Right lung (tissue), 10 donors: ENCODE data around the gene CST4. TPM values are rescaled to one million over a fixed set of nuclear protein-coding genes. Genes with fewer than 3 reads are reported as not detected.
A peak's percentile ranks its signal among the peaks of the same experiment; 100 is the strongest.
"Not testable (repeated sequence)": the region's sequence is repeated elsewhere in the genome, so short reads cannot be mapped to it uniquely, and the experiment has no call there.

Experiments used
- DNase-seq, 2 donors: peaks; one replicate each; pipeline ENCODE4 v3.0.0-alpha.2; 2013
- long read RNA-seq, 8 donors: transcript quantifications; one replicate each; lab custom pipeline, GENCODE V29; 2026
- polyA plus RNA-seq, 5 donors: library from polyadenylated mRNA; unstranded; fragments of 120-200 nt; gene quantifications; one replicate each; pipeline versions ENCODE4 v1.2.1 to v1.2.3, GENCODE V29; 2013; ENCODE audit warnings: inconsistent platforms in 1 of 5, low replicate concordance in 1 of 5; ENCODE audit not compliant: insufficient read length in 5 of 5, insufficient read depth in 1 of 5

Gene CST4, protein sequence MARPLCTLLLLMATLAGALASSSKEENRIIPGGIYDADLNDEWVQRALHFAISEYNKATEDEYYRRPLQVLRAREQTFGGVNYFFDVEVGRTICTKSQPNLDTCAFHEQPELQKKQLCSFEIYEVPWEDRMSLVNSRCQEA
- polyA plus RNA-seq: not detected
- long read RNA-seq, donor 1: 0 reads
- long read RNA-seq, donor 2: 0 reads
- long read RNA-seq, donor 3: 0 reads
- long read RNA-seq, donor 4: 0 reads
- long read RNA-seq, donor 5: 0 reads
- long read RNA-seq, donor 6: 0 reads
- long read RNA-seq, donor 7: 0 reads
- long read RNA-seq, donor 8: 0 reads

GRCh38 chr20:23688684-23689398, at the start of gene CST4:
CST4 (minus strand) TSS chr20:23689038; CDS start chr20:23688969, 69 bp downstream.
- not testable (repeated sequence) for DNase-seq

DNA sequence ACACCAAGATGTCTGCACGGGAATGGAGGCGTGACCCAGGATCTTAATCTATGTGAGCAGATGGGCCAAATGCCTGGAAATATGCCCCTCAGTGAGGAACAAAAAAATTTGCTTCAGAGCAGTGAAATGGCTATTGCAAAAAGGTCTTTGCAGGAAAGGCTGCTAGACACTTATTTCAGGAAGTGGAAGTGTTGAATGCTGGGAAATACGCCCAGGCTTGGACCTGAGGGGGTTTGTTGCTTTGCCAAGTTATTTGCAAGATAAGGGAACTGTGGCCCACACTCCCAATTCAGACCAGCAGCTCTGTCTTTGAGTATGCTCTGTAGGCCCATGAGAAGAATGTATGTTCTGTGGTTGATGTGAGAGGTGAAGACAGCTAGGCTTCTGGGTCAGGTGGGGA, 46.6 kb upstream of the CST4 start:
- DNase-seq: not testable (repeated sequence)

DNA sequence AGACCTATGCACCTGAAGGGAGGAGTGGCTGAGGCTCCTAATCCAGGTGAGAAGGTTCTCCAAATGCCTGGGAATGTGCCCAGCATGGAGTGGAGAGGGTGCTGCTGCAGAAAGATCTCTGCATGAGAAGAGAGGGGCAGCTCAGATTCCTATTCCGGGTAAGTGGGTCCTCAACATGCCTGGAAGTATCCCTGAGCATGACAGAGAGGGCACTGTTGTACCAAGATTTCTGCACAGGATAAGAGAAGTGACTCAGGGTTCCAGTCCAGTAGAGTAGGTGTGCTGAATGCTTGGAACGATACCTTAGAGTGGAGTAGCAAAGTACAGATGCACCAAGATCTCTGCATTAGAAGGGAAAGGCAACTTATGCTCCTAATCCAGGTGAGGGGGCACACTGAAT, 46.1 kb upstream of the CST4 start:
- DNase-seq: not testable (repeated sequence)

DNA sequence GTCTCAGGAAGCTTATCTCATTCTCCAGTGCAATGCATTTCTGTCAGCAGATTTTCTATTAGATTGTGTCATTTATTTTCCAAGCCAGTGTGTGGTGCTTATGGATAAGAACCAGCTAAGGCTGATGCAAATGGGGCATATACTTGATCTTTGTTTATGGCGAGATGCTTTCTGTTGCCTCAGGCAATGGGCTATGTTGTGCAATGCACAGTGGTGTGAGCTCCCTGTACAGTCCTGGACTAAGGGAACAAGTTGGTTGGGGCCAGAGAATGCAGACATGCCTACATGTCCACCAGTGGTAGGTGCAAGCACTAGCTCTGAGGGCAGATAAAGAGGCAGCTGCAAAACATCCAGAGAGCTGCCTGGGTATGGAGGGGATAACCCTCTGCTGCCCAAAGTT, 45.6 kb upstream of the CST4 start:
- not testable (repeated sequence) for DNase-seq

- no peak for DNase-seq
Observed at GRCh38 chr20:23727016-23727415, 38.2 kb upstream of the CST4 start.

DNA sequence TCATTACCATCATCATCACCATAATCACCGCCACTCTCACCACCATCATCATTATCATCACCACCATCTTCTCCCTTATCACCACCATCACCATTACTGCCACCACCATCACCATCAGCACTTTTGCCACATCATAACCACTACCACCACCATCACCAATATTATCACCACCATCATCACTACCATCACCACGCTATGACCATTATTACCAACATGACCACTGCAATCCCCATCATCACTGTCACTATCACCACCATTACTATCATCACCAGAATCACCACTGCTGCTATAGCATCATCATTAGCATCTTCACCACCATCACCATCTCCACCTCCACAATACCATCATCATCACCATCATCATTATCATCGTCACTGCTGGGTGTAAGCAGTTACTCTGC, 36.3 kb upstream of the CST4 start:
- DNase-seq: no peak

- DNase-seq: peak in 1 of 2 donors; percentile 1
Observed at GRCh38 chr20:23723659-23724307, 34.9 kb upstream of the CST4 start.

GRCh38 chr20:23722851-23723250, 34.0 kb upstream of the CST4 start:
- DNase-seq: not testable (repeated sequence)

- no peak for DNase-seq
Observed at GRCh38 chr20:23721962-23722361, 33.1 kb upstream of the CST4 start.

GRCh38 chr20:23719351-23719750, 30.5 kb upstream of the CST4 start:
- not testable (repeated sequence) for DNase-seq

GRCh38 chr20:23711778-23712177, 22.9 kb upstream of the CST4 start:
- DNase-seq: not testable (repeated sequence)

DNA sequence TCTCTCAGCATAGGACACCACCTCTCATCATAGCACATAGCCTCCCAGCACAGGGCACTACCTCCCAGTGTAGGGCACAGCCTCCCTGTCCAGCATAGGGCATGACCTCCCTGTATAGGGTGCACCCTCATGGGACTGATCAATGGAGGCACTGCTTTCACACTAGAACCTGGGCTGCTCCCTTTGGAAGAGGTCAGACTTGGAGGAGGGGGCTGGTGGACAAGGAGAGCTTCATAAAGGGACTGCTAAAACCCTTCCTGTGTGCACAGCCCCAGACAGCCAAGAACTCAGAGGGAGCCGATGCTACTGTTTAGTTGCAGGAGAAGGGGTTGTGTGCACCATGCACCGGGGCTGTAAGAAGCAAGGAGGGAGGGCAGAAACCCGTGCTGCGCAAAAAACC, 21.9 kb upstream of the CST4 start:
- no peak for DNase-seq

- DNase-seq: no peak
Observed at GRCh38 chr20:23705895-23706294, 17.1 kb upstream of the CST4 start.

DNA sequence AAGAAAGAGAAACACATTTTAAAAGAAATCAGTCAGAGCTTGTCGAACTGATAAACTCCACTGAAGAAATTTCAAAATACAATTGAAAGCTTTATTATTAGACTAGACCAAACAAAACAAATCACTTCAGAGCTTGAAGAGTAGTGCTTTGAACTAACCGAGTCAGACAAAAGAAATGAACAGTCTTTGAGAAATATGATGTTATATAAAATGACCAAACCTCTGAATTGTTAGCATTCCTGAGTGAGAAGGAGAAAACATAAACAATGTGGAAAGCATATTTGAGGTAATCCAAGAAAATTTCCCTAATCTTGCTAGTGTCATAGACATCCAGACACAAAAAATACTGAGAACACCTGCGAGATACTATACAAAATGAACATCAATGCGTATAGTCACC, 13.2 kb upstream of the CST4 start:
- DNase-seq: no peak

DNA sequence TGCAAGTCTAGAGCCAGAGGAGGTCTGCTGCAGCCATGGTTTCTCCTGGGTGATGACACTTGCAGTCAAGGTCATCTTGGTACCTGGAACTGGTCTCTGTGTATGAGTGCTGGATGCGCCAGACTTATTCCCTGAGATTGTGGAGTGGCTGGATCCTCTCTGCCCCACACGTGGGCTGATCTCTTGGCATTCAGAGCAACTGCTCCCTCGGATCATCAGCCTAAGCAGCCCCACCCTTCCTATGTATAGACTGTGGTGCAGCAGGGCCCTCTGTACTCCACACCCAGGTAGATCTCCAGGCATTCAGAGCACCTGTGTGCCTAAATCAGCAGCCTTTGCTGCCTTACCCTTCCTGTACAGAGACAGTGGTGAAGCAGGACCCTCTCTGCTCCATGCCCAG, 12.1 kb upstream of the CST4 start:
- DNase-seq: no peak

DNA sequence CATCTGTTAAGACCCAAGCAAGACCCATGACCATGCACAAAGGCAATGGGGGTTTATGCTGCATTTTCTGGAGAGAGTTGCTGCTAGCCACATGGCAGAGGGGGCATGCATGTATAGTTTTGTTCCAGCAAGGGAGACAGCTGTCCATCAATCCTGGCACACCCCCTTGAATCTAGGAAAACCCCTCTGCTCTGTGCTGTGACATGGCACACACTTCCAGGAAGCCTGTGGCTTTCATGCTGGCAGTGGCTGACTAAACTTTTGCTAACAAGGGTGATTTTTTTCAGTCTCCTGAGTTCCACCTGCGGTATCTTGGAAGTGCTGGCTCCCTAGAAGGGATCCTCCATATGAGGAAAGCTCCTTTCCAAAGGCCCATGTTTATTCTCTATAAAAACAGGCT, 9.1 kb upstream of the CST4 start:
- no peak for DNase-seq

DNA sequence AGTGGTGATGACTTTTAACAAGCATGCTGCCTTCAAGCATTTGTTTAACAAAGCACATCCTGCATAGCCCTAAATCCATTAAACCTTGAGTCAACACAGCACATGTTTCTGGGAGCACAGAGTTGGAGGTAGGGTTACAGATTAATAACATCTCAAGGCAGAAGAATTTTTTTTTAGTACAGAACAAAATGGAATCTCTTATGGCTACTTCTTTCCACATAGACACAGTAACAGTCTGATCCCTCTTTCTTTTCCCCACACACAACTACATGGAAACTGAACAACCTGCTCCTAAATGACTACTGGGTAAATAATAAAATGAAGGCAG, 6.2 kb upstream of the CST4 start:
- DNase-seq: not testable (repeated sequence)

- DNase-seq: not testable (repeated sequence)
Observed at GRCh38 chr20:23694178-23695067, 5.6 kb upstream of the CST4 start.

GRCh38 chr20:23692725-23693619, 4.1 kb upstream of the CST4 start:
- DNase-seq: not testable (repeated sequence)

GRCh38 chr20:23691675-23692074, 2.8 kb upstream of the CST4 start:
- DNase-seq: no peak

GRCh38 chr20:23690581-23690980, 1.7 kb upstream of the CST4 start:
- DNase-seq: no peak
